Measurements from ENCODE around the gene PRKCG.

GRCh38 chr19:53917356-53917755 is 35.4 kb downstream of the PRKCG start:
- TF ChIP-seq POLR2A (IDR thresholded peaks at IDR 0.05; ENCODE audit: low read length), result no peak
- TF ChIP-seq GATA1 (IDR thresholded peaks at IDR 0.05; ENCODE audit: low read depth, low read length), result no peak

All from erythroblast (primary cell).